ENCODE data around the gene CHRNA5.

CHRNA5 gene

DNA sequence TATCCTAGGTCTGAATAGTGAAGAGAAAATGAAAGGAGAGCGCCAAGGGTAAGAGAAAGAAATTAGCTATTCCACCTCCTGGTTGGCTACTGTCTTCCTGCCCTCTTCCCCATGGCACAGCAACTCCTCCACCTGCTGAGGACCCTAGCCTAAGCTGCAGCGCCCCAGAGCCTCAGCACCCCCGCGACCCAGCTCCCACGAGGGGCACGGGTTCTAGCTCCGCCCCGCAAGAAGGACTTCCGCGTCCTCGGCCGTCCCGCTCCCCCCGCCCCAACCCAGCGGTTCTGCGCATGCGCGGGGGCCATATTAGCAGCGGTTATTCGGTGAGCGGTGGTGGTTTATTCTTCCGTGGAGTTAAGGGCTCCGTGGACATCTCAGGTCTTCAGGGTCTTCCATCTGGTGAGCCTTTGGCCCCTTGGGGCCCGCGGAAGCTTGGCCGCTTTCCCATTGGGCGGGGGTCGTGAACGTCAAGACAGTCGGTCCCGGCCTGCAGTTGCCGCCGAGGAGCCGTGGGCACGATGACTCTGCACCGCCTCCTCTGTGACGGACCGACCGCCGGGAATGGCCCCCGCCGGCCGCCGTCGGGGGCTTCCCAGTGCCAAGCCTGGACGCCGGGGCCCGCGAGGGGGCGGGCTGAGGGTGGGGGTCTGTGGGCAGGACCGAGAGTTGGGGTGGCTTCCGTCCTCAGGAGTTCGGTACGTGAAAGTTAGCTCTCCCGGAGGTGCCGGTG is 25.0 kb upstream of the CHRNA5 start, which contains the start of gene PSMA4:
PSMA4 (plus strand) TSS at position 304 of the 730 bp plus-strand sequence. CDS start 1,484 bp downstream, outside the sequence.
- H3K27ac ChIP-seq = peak within 1 kb of the TSS; percentile 97

GRCh38 chr15:78540871-78541743 is 24.2 kb upstream of the CHRNA5 start:
- peak overlapping the region; percentile 97 for H3K27ac ChIP-seq
- TF ChIP-seq CTCF (conservative IDR thresholded peaks at IDR 0.05) (no peak), ZFX (IDR thresholded peaks at IDR 0.05) (0 out of 2 replicates have a peak, but pooled peaks have one; percentile 18)

More for the DNA sequence above, 25.0 kb upstream of the CHRNA5 start, which contains the start of gene PSMA4:
- TF ChIP-seq CTCF (conservative IDR thresholded peaks at IDR 0.05) = no peak
- TF ChIP-seq ZFX (IDR thresholded peaks at IDR 0.05) = peak; percentile 51

- TF ChIP-seq ZFX (IDR thresholded peaks at IDR 0.05) = no peak
- no peak for TF ChIP-seq CTCF (conservative IDR thresholded peaks at IDR 0.05)
- no peak overlapping the region for H3K27ac ChIP-seq
These were observed 23.6 kb upstream of the CHRNA5 start for GRCh38 chr15:78541744-78542034.

- TF ChIP-seq CTCF (conservative IDR thresholded peaks at IDR 0.05) = no peak
- no peak for TF ChIP-seq ZFX (IDR thresholded peaks at IDR 0.05)
- H3K27ac ChIP-seq = no peak overlapping the region
These were observed 22.7 kb upstream of the CHRNA5 start for GRCh38 chr15:78542647-78543046.

- TF ChIP-seq ZFX (IDR thresholded peaks at IDR 0.05) (no peak), CTCF (conservative IDR thresholded peaks at IDR 0.05) (no peak)
- H3K27ac ChIP-seq = no peak overlapping the region
These were observed 15.1 kb upstream of the CHRNA5 start for GRCh38 chr15:78550194-78550593.

- TF ChIP-seq CTCF (conservative IDR thresholded peaks at IDR 0.05) (no peak), ZFX (IDR thresholded peaks at IDR 0.05) (no peak)
- H3K27ac ChIP-seq = no peak overlapping the region
These were observed 14.5 kb upstream of the CHRNA5 start for GRCh38 chr15:78550815-78551214.

GRCh38 chr15:78551902-78552301 is 13.4 kb upstream of the CHRNA5 start:
- TF ChIP-seq CTCF (conservative IDR thresholded peaks at IDR 0.05) = no peak
- TF ChIP-seq ZFX (IDR thresholded peaks at IDR 0.05) = no peak
- no peak overlapping the region for H3K27ac ChIP-seq
